Activated T-cell treated with anti-CD3 and anti-CD28 coated beads, Interleukin-2, amount 50 U/mL, for 4 hours (primary cell): ENCODE measurements around the gene PRDX6. TPM values are rescaled to one million over a fixed set of nuclear protein-coding genes. Genes with fewer than 3 reads are reported as not detected.
A peak's percentile ranks its signal among the peaks of the same experiment; 100 is the strongest.
"Not testable (repeated sequence)": the region's sequence is repeated elsewhere in the genome, so short reads cannot be mapped to it uniquely, and the experiment has no call there.

Experiments
- ATAC-seq, 2 donors: fragments of 200-7000 bp; cut with Tn5 transposase; one replicate each; pipeline ENCODE4 v1.10.0; 2021
- DNase-seq: peaks from one replicate; pipeline ENCODE4 v3.0.0-alpha.2; 2020
- H3K27me3 Mint-ChIP-seq: one replicate; pipeline ENCODE4 v1.8.0; 2021; ENCODE audit warnings: low read depth, mixed read lengths
- H3K36me3 Mint-ChIP-seq: one replicate; pipeline ENCODE4 v1.8.0; 2022; ENCODE audit warnings: mixed read lengths; ENCODE audit not compliant: insufficient read depth
- H3K4me1 Mint-ChIP-seq: one replicate; pipeline ENCODE4 v1.8.0; 2021; ENCODE audit warnings: low read depth, mixed read lengths
- H3K4me3 Mint-ChIP-seq: one replicate; pipeline ENCODE4 v1.8.0; 2021; ENCODE audit warnings: mild to moderate bottlenecking, moderate library complexity, mixed read lengths
- H3K9me3 Mint-ChIP-seq: one replicate; pipeline ENCODE4 v1.8.0; 2021; ENCODE audit warnings: mixed read lengths
- total RNA-seq, 3 donors: library from RNA; stranded (reverse); gene quantifications; one replicate each; pipeline ENCODE4 v1.2.1, GENCODE V29; 2021

PRDX6 gene
- total RNA-seq, 3 donors from 2014 or later, result 95.3 to 121 (median 105) TPM

DNA sequence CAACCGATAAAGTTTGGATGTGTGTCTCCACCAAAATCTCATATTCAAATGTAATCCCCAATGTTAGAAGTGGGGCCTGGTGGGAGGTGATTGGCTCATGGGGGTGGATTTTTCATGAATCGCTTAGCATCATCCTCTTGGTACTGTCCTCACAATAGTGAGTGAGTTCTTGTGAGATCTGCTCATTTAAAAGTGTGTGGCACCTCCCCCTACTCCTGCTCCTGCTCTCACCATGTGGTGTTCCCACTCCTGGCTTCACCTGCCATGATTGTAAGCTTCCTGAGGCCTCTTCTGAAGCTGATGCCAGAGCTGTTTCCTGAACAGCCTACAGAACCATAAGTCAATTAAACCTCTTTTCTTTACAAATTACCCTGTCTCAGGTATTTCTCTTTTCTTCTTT lies 28.2 kb upstream of the PRDX6 start:
- Mint-ChIP-seq H3K9me3 (peaks cover 21% of the 10 kb centered on the region), H3K27me3 (no peaks in the 10 kb centered on the region), H3K4me1 (peaks cover 17% of the 10 kb centered on the region), H3K4me3 (no peak overlapping the region), H3K36me3 (peaks cover 47% of the 10 kb centered on the region)
- DNase-seq (no peak), ATAC-seq (no peak)

DNA sequence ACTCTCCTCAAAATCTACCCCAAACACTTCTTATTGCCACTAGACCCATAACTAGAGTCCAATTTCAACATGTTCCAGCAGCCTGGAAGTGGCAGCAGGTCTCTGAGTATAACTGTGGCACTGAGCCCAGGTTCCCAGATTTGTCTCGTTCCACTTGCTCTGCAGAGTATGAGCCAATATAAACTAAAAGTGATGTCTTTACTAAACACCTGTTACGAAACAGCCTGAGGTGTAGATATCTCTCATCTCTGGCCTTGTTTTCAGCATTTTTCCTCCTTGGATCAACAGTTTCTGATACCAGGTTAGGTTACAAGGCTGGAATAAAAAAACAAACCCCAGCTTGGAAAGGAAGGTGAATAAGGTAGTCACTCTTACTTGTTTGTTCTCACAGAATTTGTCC lies 25.2 kb upstream of the PRDX6 start:
- DNase-seq, result no peak
- Mint-ChIP-seq H3K9me3 (peaks cover 7% of the 10 kb centered on the region), H3K27me3 (no peaks in the 10 kb centered on the region), H3K4me1 (peaks cover 17% of the 10 kb centered on the region), H3K36me3 (peaks cover 48% of the 10 kb centered on the region), H3K4me3 (no peak overlapping the region)
- no peak for ATAC-seq

DNA sequence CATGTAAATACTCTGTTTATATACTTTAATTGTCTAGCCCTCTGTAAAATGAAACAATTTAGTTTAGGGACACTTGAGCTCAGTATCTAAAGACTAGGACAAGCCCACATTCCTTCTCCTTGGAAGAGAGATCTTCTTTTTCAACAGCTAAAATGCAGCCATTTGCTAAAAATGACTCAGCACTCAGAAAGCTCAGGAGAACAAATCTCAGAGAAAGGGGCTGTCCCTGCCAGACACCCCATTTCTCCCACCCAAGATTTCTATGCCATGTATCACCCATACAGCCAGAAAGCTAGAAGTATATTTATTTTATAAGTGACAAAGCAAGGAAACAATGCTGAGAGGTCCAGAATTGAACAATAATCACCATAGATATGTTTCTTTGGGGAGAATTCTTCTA lies 23.2 kb upstream of the PRDX6 start:
- H3K27me3 Mint-ChIP-seq, result no peaks in the 10 kb centered on the region
- no peak for ATAC-seq
- peaks cover 15% of the 10 kb centered on the region for H3K4me1 Mint-ChIP-seq
- DNase-seq, result no peak
- H3K4me3 Mint-ChIP-seq, result no peak overlapping the region
- no peaks in the 10 kb centered on the region for H3K9me3 Mint-ChIP-seq
- peaks cover 43% of the 10 kb centered on the region for H3K36me3 Mint-ChIP-seq

DNA sequence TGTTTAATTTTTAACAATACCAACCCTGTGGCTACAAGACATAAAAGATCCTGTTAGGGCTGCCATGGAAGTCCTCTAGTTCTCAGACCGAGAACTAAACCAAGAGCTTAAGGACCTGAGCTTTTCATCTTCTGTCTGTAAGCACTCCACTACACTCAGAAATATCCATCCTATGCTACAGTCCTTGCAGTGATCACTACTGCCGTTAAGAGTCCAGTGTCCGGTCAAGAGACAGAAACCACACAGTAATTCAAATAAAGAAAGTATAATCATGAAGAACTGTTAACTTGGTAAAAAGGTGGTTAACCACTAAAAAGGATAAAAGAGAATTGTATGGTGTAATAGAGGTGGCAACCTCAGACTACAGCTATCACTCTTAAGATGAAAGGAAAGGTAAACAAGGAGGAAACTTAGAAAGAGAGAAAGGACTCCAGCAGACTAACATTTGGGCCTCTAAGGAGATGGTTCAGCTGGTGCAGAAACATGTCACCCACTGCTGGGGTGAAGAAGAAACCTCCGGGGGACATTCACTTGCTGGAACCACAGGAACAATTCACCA lies 22.1 kb upstream of the PRDX6 start:
- no peak for DNase-seq
- Mint-ChIP-seq H3K9me3 (no peaks in the 10 kb centered on the region), H3K36me3 (peaks cover 42% of the 10 kb centered on the region), H3K4me3 (no peak overlapping the region), H3K27me3 (no peaks in the 10 kb centered on the region), H3K4me1 (peaks cover 19% of the 10 kb centered on the region)
- peak; percentile 63 to 67 for ATAC-seq

DNA sequence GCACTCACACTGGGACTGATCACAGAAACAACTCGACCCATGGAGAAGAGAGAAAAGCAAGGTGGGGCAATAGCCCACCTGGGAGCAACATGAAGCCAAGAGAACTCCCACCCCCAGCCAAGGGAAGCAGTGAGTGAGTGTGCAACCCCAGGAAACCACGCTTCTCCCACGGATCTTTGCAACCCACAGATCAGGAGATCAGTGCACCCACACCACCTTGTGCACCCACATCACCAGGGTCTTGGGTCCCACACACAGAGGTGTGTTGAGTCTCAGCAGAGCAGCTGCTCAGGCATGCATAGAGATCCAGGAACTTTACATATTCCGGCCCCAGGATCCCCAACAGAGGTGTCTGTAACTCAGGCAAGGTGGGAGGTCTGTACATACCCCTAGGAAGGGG lies 17.2 kb upstream of the PRDX6 start:
- no peaks in the 10 kb centered on the region for H3K27me3 Mint-ChIP-seq
- ATAC-seq (no peak), DNase-seq (no peak)
- H3K4me3 Mint-ChIP-seq, result no peak overlapping the region
- H3K9me3 Mint-ChIP-seq, result peaks cover 11% of the 10 kb centered on the region
- H3K4me1 Mint-ChIP-seq, result peaks cover 31% of the 10 kb centered on the region
- peaks cover 55% of the 10 kb centered on the region for H3K36me3 Mint-ChIP-seq

DNA sequence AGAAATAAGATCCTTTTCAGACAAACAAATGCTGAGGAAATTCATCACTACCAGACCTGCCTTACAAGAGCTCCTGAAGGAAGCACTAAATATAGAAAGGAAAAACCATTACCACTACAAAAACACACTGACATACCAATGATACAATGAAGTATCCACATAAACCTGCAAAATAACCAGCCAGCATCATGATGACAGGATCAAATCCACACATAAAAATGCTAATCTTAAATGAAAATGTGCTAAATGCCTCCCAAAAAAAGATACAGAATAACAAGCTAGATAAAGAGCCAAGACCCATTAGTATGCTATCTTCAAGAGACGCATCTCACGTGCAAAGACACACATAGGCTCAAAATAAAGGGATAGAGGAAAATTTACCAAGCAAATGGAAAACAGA lies 14.5 kb upstream of the PRDX6 start:
- Mint-ChIP-seq H3K9me3 (peaks cover 24% of the 10 kb centered on the region), H3K4me1 (peaks cover 25% of the 10 kb centered on the region), H3K36me3 (peaks cover 50% of the 10 kb centered on the region)
- not testable (repeated sequence) for H3K4me3 Mint-ChIP-seq, H3K27me3 Mint-ChIP-seq, DNase-seq, ATAC-seq

DNA sequence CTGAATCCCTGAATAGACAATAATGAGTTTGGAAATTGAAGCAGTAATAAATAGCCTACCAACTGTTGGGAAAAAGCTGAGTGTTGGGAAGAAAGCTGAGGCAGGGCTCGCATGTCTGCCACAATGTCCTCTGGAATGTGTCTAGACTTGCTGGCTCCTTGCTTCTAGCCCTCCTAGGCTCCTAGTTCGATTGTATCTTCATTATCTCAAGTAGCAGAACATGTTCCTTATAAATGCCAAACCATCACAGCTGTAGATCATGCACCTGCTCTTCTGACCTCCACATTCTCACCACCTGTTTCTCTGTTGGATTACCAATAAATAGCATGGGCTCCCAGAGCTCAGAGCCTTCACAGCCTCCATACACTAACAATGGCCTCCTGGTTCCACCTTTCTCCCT lies 12.9 kb upstream of the PRDX6 start:
- not testable (repeated sequence) for H3K27me3 Mint-ChIP-seq, H3K4me3 Mint-ChIP-seq, ATAC-seq, DNase-seq
- H3K4me1 Mint-ChIP-seq, result peaks cover 25% of the 10 kb centered on the region
- H3K36me3 Mint-ChIP-seq, result peaks cover 53% of the 10 kb centered on the region
- peaks cover 24% of the 10 kb centered on the region for H3K9me3 Mint-ChIP-seq

DNA sequence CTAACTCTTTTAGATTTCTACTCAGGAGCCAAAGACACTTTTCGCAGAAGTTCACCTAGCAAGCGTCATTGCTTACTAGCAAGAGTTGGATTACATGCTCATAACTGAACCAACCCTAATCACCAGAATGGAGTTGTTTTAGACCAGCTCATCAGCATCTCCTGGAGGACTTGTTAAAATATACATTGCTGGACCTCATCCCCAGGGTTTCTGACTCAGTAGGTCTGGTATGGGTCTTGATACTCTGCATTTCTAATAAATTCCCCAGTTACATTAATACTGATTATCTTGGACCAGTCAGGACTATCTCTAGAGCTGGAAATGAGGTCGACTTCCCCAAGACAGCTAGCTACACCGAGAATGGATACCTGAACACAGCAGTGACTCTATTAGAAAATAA lies 9.7 kb upstream of the PRDX6 start:
- Mint-ChIP-seq H3K4me1 (peaks cover 20% of the 10 kb centered on the region), H3K9me3 (peaks cover 36% of the 10 kb centered on the region), H3K4me3 (no peak overlapping the region), H3K36me3 (peaks cover 54% of the 10 kb centered on the region), H3K27me3 (no peaks in the 10 kb centered on the region)
- ATAC-seq (no peak), DNase-seq (no peak)

DNA sequence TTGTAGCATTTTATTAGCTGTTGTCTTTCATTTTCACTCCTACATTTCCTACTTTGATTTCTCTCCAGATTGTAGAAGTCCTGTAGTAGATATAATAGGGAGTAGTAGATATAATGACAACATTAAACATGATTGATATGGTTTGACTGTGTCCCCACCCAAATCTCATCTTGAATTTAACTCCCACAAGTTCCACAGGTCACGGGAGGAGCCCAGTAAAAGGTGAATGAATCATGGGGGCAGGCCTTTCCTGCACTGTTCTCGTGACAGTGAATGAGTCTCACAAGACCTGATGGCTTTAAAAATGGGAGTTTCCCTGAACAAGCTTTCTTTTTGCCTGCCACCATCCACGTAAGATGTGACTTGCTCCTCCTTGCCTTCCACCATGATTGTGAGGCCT lies 7.5 kb upstream of the PRDX6 start:
- ATAC-seq (no peak), DNase-seq (no peak)
- Mint-ChIP-seq H3K9me3 (peaks cover 25% of the 10 kb centered on the region), H3K4me1 (peaks cover 21% of the 10 kb centered on the region), H3K4me3 (no peak overlapping the region), H3K36me3 (peaks cover 44% of the 10 kb centered on the region), H3K27me3 (no peaks in the 10 kb centered on the region)

DNA sequence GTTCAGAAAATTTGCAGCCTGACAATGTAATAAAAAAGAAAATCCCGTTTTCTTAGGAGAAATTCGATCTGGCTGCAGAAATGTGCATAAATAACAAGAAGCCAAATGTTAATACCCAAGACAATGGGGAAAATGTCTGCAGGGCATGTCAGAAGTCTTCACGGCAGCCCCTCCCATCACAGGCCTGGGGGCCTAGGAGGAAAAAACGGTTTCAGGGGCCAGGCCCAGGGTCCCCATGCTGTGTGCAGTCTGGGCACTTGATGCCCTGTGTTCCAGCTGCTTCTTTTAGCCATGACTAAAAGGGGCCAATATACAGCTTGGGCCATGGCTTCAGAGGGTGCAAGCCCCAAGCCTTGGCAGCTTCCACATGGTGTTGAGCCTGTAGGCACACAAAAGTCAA lies 6.5 kb upstream of the PRDX6 start:
- H3K4me3 Mint-ChIP-seq, result no peak overlapping the region
- H3K9me3 Mint-ChIP-seq, result peaks cover 21% of the 10 kb centered on the region
- peaks cover 24% of the 10 kb centered on the region for H3K4me1 Mint-ChIP-seq
- no peak for ATAC-seq
- H3K27me3 Mint-ChIP-seq, result no peaks in the 10 kb centered on the region
- DNase-seq, result no peak
- H3K36me3 Mint-ChIP-seq, result peaks cover 44% of the 10 kb centered on the region

DNA sequence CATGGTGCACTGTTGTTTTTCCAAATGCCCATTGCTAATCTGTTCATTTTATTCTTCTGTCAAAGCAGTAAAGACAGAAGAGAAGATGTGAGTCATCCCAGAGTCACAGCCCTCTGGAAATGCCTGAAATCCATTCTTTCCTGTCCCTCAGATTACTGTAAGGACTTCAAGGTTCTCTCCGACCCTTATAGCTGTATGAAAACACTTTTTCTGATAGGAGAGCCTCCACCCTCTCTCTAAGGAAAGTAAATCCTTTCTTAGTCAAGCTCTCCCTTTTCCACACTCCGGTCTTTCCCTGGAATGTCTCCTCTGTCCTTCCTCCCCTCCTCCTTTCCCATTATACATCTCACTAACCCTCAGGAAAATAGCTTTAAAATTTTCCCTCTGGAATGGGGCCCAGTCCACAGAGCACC lies 3.5 kb upstream of the PRDX6 start:
- H3K4me3 Mint-ChIP-seq, result no peak overlapping the region
- peaks cover 29% of the 10 kb centered on the region for H3K36me3 Mint-ChIP-seq
- peaks cover 40% of the 10 kb centered on the region for H3K4me1 Mint-ChIP-seq
- H3K27me3 Mint-ChIP-seq, result no peaks in the 10 kb centered on the region
- DNase-seq, result no peak
- no peak for ATAC-seq
- H3K9me3 Mint-ChIP-seq, result peaks cover 11% of the 10 kb centered on the region

DNA sequence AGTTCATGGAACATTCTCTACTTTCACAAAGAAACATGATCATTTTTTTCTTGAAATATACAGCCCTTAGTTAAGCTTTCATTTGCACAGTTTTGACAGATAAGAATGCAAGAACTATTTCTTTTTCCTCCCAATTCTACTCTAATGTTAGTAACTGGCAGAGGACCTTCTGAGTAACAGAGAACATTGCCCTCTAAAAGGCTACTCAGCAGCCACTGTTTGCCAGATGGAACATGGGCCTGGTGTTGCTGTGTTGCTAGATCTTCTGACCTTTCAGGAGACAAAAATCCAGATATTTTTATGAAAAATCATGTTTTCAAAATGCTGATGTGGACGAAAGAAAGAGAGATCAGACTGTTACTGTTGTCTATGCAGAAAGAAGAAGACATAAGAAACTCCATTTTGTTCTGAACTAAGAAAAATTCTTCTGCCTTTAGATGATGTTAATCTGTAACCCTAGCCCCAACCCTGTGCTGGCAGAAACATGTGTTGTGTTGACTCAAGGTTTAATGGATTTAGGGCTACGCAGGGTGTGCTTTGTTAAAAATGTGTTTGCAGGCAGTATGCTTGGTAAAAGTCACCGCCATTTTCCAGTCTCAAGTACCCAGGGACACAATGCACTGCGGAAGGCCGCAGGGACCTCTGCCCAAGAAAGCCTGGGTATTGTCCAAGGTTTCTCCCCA lies 2.9 kb upstream of the PRDX6 start:
- Mint-ChIP-seq H3K4me1 (peaks cover 46% of the 10 kb centered on the region), H3K36me3 (peaks cover 24% of the 10 kb centered on the region), H3K9me3 (peaks cover 11% of the 10 kb centered on the region), H3K27me3 (no peaks in the 10 kb centered on the region), H3K4me3 (no peak overlapping the region)
- DNase-seq, result no peak
- no peak for ATAC-seq

DNA sequence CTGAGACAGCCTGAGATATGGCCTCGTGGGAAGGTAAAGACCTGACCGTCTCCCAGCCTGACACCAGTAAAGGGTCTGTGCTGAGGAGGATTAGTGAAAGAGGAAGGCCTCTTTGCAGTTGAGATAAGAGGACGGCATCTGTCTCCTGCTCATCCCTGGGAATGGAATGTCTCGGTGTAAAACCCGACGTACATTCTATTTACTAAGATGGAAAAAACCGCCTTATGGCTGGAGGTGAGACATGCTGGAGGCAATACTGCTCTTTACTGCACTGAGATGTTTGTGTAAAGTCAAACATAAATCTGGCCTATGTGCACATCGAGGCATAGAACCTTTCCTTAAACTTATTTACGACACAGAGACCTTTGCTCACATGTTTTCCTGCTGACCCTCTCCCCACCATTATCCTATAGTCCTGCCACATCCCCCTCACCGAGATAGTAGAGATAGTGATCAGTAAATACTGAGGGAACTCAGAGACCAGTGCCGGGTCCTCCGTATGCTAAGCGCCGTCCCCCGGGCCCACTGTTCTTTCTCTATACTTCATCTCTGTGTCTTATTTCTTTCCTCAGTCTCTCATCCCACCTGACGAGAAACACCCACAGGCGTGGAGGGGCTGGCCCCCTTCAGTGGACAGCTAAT lies 2.2 kb upstream of the PRDX6 start:
- Mint-ChIP-seq H3K4me3 (peak overlapping the region; percentile 37), H3K36me3 (peaks cover 23% of the 10 kb centered on the region), H3K4me1 (peaks cover 53% of the 10 kb centered on the region)
- H3K27me3 Mint-ChIP-seq, ATAC-seq, H3K9me3 Mint-ChIP-seq, DNase-seq: not testable (repeated sequence)

DNA sequence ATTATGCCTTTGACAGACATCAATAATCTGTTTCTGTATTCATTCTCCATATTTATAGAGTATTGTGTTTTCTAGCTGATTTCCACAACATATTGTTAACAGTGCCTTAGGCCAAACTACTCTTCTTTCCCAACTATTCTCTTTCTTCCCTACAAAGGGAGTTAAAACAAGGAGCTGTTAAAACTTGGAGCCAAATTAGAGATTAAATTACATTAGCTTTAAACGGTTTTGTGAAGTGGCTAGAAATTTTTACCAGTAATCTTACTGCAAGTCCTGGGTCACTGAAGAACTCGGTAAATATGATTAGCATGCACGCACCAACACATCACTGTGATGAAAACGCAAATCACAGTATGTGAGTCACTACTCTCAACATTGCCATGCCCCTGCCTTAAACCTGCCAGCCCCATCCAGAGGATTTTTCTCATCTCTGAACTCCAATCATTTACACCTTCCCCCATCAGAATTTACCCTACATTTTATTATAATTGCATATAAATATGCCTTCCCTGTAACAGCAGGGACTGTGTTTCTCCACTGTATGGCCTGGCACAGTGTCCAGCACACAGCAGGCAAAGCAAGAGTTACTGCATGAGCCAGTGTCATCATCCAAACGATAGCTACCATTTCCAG lies 1.5 kb upstream of the PRDX6 start:
- Mint-ChIP-seq H3K4me3 (peak overlapping the region; percentile 87), H3K27me3 (no peaks in the 10 kb centered on the region), H3K4me1 (peaks cover 58% of the 10 kb centered on the region), H3K9me3 (peaks cover 5% of the 10 kb centered on the region), H3K36me3 (peaks cover 22% of the 10 kb centered on the region)
- DNase-seq (no peak), ATAC-seq (peak; percentile 22 to 27)
